ENCODE results near the gene GYG1.

GYG1 gene

GRCh38 chr3:149031096-149031495 lies 39.8 kb downstream of the GYG1 start:
- H3K36me3 ChIP-seq (replicated peaks; ENCODE audit: low read depth, low read length) = peaks cover 19% of the 10 kb centered on the region
- no peak for TF ChIP-seq CTCF (IDR thresholded peaks at IDR 0.05; ENCODE audit: low read depth, low read length)
- no peak for TF ChIP-seq EZH2phosphoT487 (IDR thresholded peaks at IDR 0.05; ENCODE audit: low read depth)
- no peaks in the 10 kb centered on the region for H3K79me2 ChIP-seq (ENCODE audit: low read length)
- no peaks in the 10 kb centered on the region for H3K27me3 ChIP-seq (ENCODE audit: low read depth, low read length)
- H2AFZ ChIP-seq (ENCODE audit: low read depth, low read length) = no peak overlapping the region
- H3K9me3 ChIP-seq (ENCODE audit: insufficient read depth, low read length) = no peaks in the 10 kb centered on the region
- no peak overlapping the region for H3K27ac ChIP-seq (ENCODE audit: low read length)
- H3K9ac ChIP-seq (ENCODE audit: low read length) = no peak overlapping the region
- H3K4me3 ChIP-seq (ENCODE audit: low read length) = no peak overlapping the region
- H3K4me1 ChIP-seq (ENCODE audit: low read length) = 0 out of 2 replicates have a peak, but pooled peaks cover 3% of the 10 kb centered on the region
- no peaks in the 10 kb centered on the region for H4K20me1 ChIP-seq (ENCODE audit: insufficient read depth, low read length)
- no peak overlapping the region for H3K4me2 ChIP-seq (ENCODE audit: low read length)

GRCh38 chr3:149037684-149038083 lies 46.3 kb downstream of the GYG1 start:
- Histone ChIP-seq H3K4me1 (ENCODE audit: low read length) (peaks cover 46% of the 10 kb centered on the region), H3K4me3 (ENCODE audit: low read length) (no peak overlapping the region), H3K4me2 (ENCODE audit: low read length) (peak overlapping the region; percentile 16), H3K9me3 (ENCODE audit: insufficient read depth, low read length) (no peaks in the 10 kb centered on the region), H3K27ac (ENCODE audit: low read length) (no peak overlapping the region), H4K20me1 (ENCODE audit: insufficient read depth, low read length) (no peaks in the 10 kb centered on the region), H3K36me3 (replicated peaks; ENCODE audit: low read depth, low read length) (peaks cover 8% of the 10 kb centered on the region), H3K79me2 (ENCODE audit: low read length) (no peaks in the 10 kb centered on the region), H3K9ac (ENCODE audit: low read length) (no peak overlapping the region), H2AFZ (ENCODE audit: low read depth, low read length) (no peak overlapping the region), H3K27me3 (ENCODE audit: low read depth, low read length) (no peaks in the 10 kb centered on the region)
- TF ChIP-seq EZH2phosphoT487 (IDR thresholded peaks at IDR 0.05; ENCODE audit: low read depth) = no peak
- TF ChIP-seq CTCF (IDR thresholded peaks at IDR 0.05; ENCODE audit: low read depth, low read length) = no peak

GRCh38 chr3:149038322-149038721 lies 47.0 kb downstream of the GYG1 start:
- H3K9ac ChIP-seq (ENCODE audit: low read length) = no peak overlapping the region
- TF ChIP-seq CTCF (IDR thresholded peaks at IDR 0.05; ENCODE audit: low read depth, low read length) (no peak), EZH2phosphoT487 (IDR thresholded peaks at IDR 0.05; ENCODE audit: low read depth) (no peak)
- H3K27ac ChIP-seq (ENCODE audit: low read length) = no peak overlapping the region

GRCh38 chr3:149042789-149043386 lies 51.5 kb downstream of the GYG1 start:
- Histone ChIP-seq H3K9ac (ENCODE audit: low read length) (peak overlapping the region; percentile 24; the same call in 1 of the 2 replicates), H3K4me2 (ENCODE audit: low read length) (peak overlapping the region; percentile 61), H3K27me3 (ENCODE audit: low read depth, low read length) (no peaks in the 10 kb centered on the region), H3K4me1 (ENCODE audit: low read length) (peaks cover 49% of the 10 kb centered on the region), H2AFZ (ENCODE audit: low read depth, low read length) (no peak overlapping the region; the same call in 1 of the 2 replicates), H3K79me2 (ENCODE audit: low read length) (no peaks in the 10 kb centered on the region), H4K20me1 (ENCODE audit: insufficient read depth, low read length) (no peaks in the 10 kb centered on the region), H3K4me3 (ENCODE audit: low read length) (peak overlapping the region; percentile 27), H3K9me3 (ENCODE audit: insufficient read depth, low read length) (no peaks in the 10 kb centered on the region), H3K36me3 (replicated peaks; ENCODE audit: low read depth, low read length) (peaks cover 8% of the 10 kb centered on the region), H3K27ac (ENCODE audit: low read length) (peak overlapping the region; percentile 34)
- TF ChIP-seq EZH2phosphoT487 (IDR thresholded peaks at IDR 0.05; ENCODE audit: low read depth) = no peak
- no peak for TF ChIP-seq CTCF (IDR thresholded peaks at IDR 0.05; ENCODE audit: low read depth, low read length)

More at GRCh38 chr3:149038322-149038721, 47.0 kb downstream of the GYG1 start:
- Histone ChIP-seq H3K27me3 (ENCODE audit: low read depth, low read length) (no peaks in the 10 kb centered on the region), H3K4me3 (ENCODE audit: low read length) (no peak overlapping the region), H3K79me2 (ENCODE audit: low read length) (no peaks in the 10 kb centered on the region), H3K36me3 (replicated peaks; ENCODE audit: low read depth, low read length) (peaks cover 8% of the 10 kb centered on the region), H2AFZ (ENCODE audit: low read depth, low read length) (no peak overlapping the region), H4K20me1 (ENCODE audit: insufficient read depth, low read length) (no peaks in the 10 kb centered on the region), H3K4me2 (ENCODE audit: low read length) (peak overlapping the region; percentile 16), H3K4me1 (ENCODE audit: low read length) (peaks cover 52% of the 10 kb centered on the region), H3K9me3 (ENCODE audit: insufficient read depth, low read length) (no peaks in the 10 kb centered on the region)

All from OCI-LY3 (cell line).